ENCODE data around the gene RAB10. TPM values are rescaled to one million over a fixed set of nuclear protein-coding genes. Genes with fewer than 3 reads are reported as not detected.

RAB10 gene
- total RNA-seq, 1 donor from 2014 or later = 112 TPM

GRCh38 chr2:26074676-26075075 lies 40.8 kb downstream of the RAB10 start:
- H3K36me3 Mint-ChIP-seq (ENCODE audit: low read depth) = peaks cover 11% of the 10 kb centered on the region
- H3K4me1 Mint-ChIP-seq = peaks cover 28% of the 10 kb centered on the region
- no peaks in the 10 kb centered on the region for H3K27me3 Mint-ChIP-seq (ENCODE audit: low read depth)
- H3K27ac Mint-ChIP-seq (ENCODE audit: unreplicated experiment) = no peak overlapping the region
- no peaks in the 10 kb centered on the region for H3K9me3 Mint-ChIP-seq
- DNase-seq (ENCODE audit: low read depth, low spot score) = no peak
- no peak for TF ChIP-seq CTCF (conservative IDR thresholded peaks at IDR 0.05)
- no peak overlapping the region for H3K4me3 Mint-ChIP-seq

- H3K4me3 Mint-ChIP-seq = no peak overlapping the region
- peaks cover 24% of the 10 kb centered on the region for H3K4me1 Mint-ChIP-seq
- DNase-seq (ENCODE audit: low read depth, low spot score) = no peak
- H3K27ac Mint-ChIP-seq (ENCODE audit: unreplicated experiment) = no peak overlapping the region
- peaks cover 16% of the 10 kb centered on the region for H3K36me3 Mint-ChIP-seq (ENCODE audit: low read depth)
- peaks cover 4% of the 10 kb centered on the region for H3K9me3 Mint-ChIP-seq
- no peak for TF ChIP-seq CTCF (conservative IDR thresholded peaks at IDR 0.05)
- H3K27me3 Mint-ChIP-seq (ENCODE audit: low read depth) = no peaks in the 10 kb centered on the region
These were observed 41.3 kb downstream of the RAB10 start for GRCh38 chr2:26075173-26075572.

- Mint-ChIP-seq H3K27me3 (ENCODE audit: low read depth) (no peaks in the 10 kb centered on the region), H3K27ac (ENCODE audit: unreplicated experiment) (no peak overlapping the region), H3K36me3 (ENCODE audit: low read depth) (peaks cover 25% of the 10 kb centered on the region), H3K4me1 (peaks cover 24% of the 10 kb centered on the region), H3K4me3 (no peak overlapping the region), H3K9me3 (peaks cover 11% of the 10 kb centered on the region)
- DNase-seq (ENCODE audit: low read depth, low spot score) = no peak
- TF ChIP-seq CTCF (conservative IDR thresholded peaks at IDR 0.05) = no peak
These were observed 42.2 kb downstream of the RAB10 start for GRCh38 chr2:26076001-26076587.

GRCh38 chr2:26077291-26077690 lies 43.4 kb downstream of the RAB10 start:
- no peak for DNase-seq (ENCODE audit: low read depth, low spot score)
- Mint-ChIP-seq H3K27me3 (ENCODE audit: low read depth) (no peaks in the 10 kb centered on the region), H3K4me3 (no peak overlapping the region), H3K27ac (ENCODE audit: unreplicated experiment) (no peak overlapping the region), H3K9me3 (peaks cover 16% of the 10 kb centered on the region), H3K36me3 (ENCODE audit: low read depth) (peaks cover 33% of the 10 kb centered on the region), H3K4me1 (peaks cover 24% of the 10 kb centered on the region)
- TF ChIP-seq CTCF (conservative IDR thresholded peaks at IDR 0.05) = no peak

GRCh38 chr2:26078939-26079338 lies 45.1 kb downstream of the RAB10 start:
- TF ChIP-seq CTCF (conservative IDR thresholded peaks at IDR 0.05) = no peak

More at GRCh38 chr2:26078939-26079338, 45.1 kb downstream of the RAB10 start:
- Mint-ChIP-seq H3K9me3 (peaks cover 17% of the 10 kb centered on the region), H3K36me3 (ENCODE audit: low read depth) (peaks cover 38% of the 10 kb centered on the region), H3K4me1 (peaks cover 13% of the 10 kb centered on the region), H3K27me3 (ENCODE audit: low read depth) (no peaks in the 10 kb centered on the region), H3K4me3 (no peak overlapping the region), H3K27ac (ENCODE audit: unreplicated experiment) (no peak overlapping the region)
- DNase-seq (ENCODE audit: low read depth, low spot score) = no peak
